NCI-H187 (cell line): Measurements from ENCODE around the gene OVCH1.
A peak's percentile ranks its signal among the peaks of the same experiment; 100 is the strongest.
"Not testable (repeated sequence)": the region's sequence is repeated elsewhere in the genome, so short reads cannot be mapped to it uniquely, and the experiment has no call there.

Experiments
- DNase-seq, 2 experiments: peaks; one replicate each; lab custom pipeline; 2025; lab: John Stamatoyannopoulos, UW

The OVCH1 gene

DNA sequence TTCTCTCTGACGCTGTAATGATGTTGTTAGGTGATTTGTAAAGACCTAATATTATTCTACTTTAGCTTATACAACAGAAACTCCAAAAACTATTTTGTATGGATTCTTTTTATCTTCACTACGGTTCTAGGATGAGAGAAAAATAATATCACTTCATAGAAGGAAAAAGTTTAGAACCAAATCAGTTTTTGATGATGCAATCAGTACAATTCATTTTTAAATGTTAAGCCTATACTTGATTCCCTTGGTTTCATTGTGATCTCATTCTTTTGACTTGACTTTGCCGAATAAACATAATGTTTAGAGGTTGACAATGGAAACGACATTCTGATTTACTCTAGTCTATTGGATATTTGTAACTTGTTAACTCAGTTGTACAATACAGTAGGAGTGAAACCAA is 91.9 kb downstream of the OVCH1 start:
- DNase-seq, result no peak

DNA sequence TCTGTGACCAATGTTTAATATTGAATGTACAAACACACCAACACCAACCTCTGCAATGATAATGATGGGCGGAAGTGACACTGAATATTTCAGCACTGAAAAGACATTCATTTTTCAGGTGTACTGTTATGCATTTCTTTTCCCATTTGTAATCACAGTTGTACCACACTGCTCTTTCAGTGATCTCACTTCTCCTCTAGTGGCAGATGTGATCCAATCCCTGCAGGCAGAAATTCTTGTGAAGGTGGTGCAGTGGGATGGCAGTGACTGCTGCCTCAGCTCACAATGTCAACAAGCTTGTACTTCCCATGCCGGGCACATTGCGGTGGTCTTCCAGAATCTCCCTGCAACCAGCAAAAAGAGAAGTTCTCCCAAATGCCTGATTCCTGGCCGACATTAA is 93.5 kb downstream of the OVCH1 start:
- DNase-seq, result no peak

DNA sequence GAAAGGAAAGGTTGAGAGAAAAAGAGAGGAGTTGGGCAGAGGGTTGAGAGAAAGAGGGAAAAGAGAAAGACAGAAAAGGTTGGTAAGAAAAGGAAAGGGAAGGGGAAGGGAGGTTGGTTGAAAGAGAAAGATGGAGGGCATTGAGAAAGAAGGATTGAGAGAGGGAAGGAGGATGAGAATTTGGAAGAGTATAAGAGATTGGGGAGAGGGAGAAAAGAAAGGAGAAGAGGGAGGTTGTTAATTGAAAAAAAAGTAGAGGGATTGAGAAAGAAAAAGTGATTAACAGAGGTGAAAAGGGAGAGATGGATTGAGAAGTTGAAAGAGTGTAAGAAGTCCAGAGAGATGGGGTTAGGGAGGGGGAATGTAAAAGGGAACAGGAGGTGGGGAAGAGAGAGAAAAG is 95.0 kb downstream of the OVCH1 start:
- no peak for DNase-seq

DNA sequence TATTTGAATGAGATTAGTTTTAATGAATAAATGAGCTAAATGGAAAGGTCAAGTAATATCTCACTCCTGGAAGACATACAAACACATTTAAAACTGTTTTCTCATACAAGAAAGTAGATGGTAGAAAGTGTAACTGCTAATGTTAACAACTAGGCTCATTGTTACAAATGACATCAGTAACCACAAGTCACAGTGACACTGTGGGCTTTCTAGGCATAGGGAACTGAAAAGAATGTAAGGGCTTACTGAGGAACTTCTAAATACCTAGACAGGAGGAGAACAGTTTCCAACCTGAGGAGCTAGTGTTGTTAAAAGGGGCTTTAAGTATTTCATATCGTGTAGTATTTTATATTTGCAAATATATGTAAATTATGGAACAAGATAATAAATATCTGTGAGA is 99.0 kb downstream of the OVCH1 start:
- no peak for DNase-seq

DNA sequence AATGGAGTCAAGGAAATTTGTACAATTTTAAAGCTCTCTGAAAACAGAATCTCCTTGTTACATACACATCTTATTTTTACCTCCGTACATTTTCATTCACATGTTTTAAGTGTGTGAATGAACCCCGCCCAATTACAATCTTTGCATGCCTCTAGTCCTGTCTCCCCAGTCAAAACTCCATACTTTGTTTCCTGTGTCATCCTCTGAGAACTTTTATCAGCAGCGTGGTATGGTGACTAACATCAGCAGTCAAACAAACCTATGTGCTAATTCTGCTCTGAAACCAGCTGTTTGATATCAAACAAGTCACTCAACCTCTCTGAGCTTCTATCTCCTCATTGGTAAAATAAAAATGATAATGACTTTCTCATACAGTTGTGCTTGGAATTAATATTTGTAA is 100.7 kb downstream of the OVCH1 start:
- DNase-seq, result no peak

DNA sequence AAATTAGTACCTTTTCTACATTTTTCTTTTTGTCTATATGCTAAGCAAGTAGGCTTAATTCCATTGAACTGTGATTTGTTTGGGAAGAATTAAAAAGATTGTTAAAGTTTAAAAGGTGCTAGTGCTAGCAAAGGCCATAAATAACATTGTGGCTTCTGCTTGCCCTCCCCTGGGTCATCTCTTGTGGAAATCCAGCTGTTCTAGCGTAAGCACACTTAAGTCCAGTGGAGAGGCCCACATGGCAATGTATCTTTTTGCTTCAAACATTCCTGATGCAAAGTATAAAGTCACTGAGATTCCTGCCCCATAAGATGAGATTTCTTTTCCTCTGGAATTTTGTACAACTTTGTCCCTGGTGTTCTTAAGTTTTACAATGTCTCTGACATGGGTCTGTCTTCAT is 102.1 kb downstream of the OVCH1 start:
- DNase-seq, result no peak

DNA sequence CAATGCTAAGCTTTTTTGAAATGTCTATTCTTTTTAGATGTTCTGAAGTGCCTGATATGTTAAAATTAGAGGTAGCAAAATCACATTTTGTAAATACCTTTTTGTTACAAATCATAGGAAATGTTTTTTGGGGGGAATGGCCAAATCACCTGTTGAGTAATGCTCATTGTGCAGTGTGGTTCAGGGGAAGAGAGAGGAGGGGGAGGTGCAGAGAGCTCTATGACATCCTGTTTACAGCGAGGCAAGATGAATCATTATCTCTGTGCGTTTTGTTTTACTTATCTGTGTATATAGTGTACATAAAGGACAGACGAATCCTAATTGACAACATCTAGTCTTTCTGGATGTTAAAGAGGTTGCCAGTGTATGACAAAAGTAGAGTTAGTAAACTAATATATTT is 107.1 kb downstream of the OVCH1 start:
- not testable (repeated sequence) for DNase-seq

DNA sequence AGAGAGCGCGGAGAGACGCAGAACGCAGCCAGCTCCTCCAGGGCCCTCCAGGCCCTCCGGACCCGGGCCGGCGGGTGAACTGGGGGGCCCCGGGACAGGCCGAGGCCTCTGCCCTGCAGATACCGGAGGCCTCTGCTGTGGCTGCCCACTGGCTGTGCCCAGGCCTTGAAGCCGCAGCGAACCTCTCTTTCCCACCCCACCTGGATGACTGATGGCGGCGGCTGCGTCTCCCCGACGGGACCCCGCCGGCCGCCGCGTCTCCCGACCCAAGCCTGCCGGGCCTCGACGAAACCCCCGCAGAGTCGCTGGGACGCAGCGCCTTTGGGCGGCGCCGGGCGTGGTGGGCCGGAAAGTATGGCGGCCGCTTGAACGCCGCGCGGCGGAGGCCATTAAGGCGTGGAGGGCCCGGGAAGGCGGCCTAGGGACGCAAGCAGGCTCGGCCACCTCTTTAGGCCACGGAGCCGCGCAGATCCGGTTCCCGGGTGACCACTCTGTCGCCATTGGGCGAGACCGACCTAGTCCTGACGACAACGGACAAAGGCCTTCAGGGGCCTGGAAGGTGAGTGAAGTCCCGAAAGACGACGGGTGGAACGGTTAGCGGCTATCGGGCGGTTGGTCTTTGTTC is 108.1 kb downstream of the OVCH1 start:
- no peak for DNase-seq

DNA sequence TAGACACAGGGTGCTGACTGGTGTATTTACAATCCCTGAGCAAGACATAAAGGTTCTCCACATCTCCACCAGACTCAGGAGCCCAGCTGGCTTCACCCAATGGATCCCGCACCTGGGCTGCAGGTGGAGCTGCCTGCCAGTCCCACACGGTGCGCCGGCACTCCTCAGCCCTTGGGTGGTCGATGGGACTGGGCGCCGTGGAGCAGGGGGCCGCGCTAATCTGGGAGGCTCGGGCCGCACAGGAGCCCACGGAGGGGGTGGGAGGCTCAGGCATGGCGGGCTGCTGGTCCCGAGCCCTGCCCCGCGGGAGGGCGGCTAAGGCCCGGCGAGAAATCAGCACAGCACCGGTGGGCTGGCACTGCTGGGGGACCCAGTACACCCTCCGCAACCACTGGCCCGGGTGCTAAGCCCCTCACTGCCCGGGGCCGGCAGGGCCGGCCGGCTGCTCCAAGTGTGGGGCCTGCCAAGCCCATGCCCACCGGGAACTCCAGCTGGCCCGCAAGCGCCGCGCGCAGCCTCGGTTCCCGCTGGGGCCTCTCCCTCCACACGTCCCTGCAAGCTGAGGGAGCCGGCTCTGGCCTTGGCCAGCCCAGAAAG is 111.3 kb downstream of the OVCH1 start:
- not testable (repeated sequence) for DNase-seq

DNA sequence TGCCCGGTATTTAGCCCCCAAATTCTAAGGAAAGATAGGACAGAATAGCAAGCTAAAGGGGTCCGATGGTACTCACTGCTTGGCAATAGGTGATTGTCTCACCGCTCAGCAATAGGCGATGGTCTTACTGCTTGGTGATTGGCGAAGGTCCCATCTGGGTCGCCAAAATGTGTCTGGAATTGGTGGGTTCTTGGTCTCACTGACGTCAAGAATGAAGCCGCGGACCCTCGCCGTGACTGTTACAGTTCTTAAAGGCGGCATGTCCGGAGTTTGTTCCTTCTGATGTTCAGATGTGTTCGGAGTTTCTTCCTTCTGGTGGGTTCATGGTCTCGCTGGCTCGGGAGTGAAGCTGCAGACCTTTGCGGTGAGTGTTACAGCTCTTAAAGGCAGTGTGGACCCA is 112.3 kb downstream of the OVCH1 start:
- DNase-seq, result not testable (repeated sequence)

DNA sequence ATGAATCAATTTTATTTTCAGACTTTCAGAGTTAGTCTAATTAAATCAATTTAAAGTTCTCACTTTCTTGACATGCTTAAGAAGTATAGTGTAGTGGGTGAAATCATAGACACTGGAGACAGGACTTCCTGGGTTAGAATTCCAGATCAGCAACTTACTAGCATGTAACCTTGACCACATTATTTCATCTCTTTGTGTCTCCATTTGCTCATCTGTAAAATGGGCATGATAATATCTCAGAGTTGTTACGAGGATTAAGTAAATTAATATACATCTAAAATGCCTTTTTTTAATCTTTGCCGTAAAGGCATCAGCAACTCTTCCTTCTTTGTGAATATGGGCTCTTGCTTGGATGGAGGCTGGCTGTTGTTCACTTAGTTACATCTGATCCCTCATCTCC is 115.2 kb downstream of the OVCH1 start:
- no peak for DNase-seq

DNA sequence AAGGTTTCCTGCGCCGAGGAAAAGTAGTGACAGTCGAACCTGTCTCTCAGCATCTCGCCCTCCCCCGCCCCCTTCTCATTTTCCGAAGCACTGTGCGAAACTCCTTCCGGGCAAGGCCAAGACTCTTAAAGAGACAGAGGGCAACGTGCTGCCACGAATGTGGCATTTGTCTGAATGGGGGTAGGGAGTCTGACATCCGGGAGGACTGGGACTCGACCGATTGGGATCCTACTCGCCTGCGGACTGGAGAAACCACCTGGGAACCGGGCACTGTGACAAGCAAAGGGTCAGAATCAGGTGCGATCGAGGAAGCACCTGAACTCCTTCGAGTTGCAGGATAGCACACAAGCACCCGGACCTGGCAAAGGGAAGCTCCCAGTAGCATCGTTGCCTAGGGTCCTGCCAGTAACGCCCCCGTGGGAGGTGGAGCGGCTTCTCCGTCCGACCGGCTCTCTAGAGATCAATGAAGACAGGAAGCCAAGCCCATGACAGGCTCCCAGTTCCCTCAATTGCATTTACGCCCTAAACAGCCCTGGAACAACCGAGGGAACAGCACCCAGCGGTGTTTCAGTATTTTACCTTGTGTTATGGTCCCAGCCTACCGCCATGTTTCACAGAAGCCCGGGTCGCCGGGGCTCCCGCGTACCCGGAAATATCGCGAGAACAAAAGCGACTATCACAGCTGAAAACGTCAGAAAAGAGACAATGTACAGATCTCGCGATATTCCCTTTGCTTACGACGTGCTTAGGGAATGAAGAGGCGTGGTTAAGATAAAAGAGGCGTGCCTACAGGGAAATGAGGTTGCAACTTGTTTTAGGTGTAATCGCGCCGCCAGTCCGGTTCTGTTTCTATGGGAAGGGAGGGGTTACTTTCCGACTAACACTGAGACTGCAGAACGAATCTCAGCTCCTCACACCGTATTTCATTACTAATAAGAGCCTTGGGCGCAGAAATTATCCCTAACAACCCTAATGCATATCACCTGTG is 116.7 kb downstream of the OVCH1 start, which contains the start of gene ERGIC2:
Gene ERGIC2, minus strand, starts transcription at position 637 of the 988 bp plus-strand sequence. CDS start 9,539 bp downstream, outside the sequence.
- peak; percentile 89 to 91 for DNase-seq
